HG03571 (cell line): ENCODE data around the gene ACTA1.
"Not testable (repeated sequence)": the region's sequence is repeated elsewhere in the genome, so short reads cannot be mapped to it uniquely, and the experiment has no call there.

Source experiments
- ATAC-seq: cut with Tn5 transposase; IDR thresholded peaks from one replicate; pipeline ENCODE4 v1.9.1; 2021; ENCODE audit not compliant: unreplicated experiment

Gene ACTA1

GRCh38 chr1:229434005-229434640 is at the start of gene ACTA1:
TSS of gene ACTA1 (minus strand) at chr1:229434094. CDS start at chr1:229433115, 979 bp downstream.
- ATAC-seq = no peak

- ATAC-seq = no peak
Observed at GRCh38 chr1:229482511-229482910, 48.6 kb upstream of the ACTA1 start.

- ATAC-seq = no peak
Observed at GRCh38 chr1:229480495-229480894, 46.6 kb upstream of the ACTA1 start.

- ATAC-seq = peak; percentile 79
Observed at GRCh38 chr1:229479660-229480399, 45.9 kb upstream of the ACTA1 start.

GRCh38 chr1:229478852-229479251 is 45.0 kb upstream of the ACTA1 start:
- ATAC-seq = peak; percentile 76

- not testable (repeated sequence) for ATAC-seq
Observed at GRCh38 chr1:229475859-229476258, 42.0 kb upstream of the ACTA1 start.

- ATAC-seq = no peak
Observed at GRCh38 chr1:229474509-229474908, 40.6 kb upstream of the ACTA1 start.

- no peak for ATAC-seq
Observed at GRCh38 chr1:229471175-229471574, 37.3 kb upstream of the ACTA1 start.

- no peak for ATAC-seq
Observed at GRCh38 chr1:229470406-229471043, 36.6 kb upstream of the ACTA1 start.

- no peak for ATAC-seq
Observed at GRCh38 chr1:229466887-229467286, 33.0 kb upstream of the ACTA1 start.

- ATAC-seq = no peak
Observed at GRCh38 chr1:229464672-229465071, 30.8 kb upstream of the ACTA1 start.

- no peak for ATAC-seq
Observed at GRCh38 chr1:229461032-229461668, 27.3 kb upstream of the ACTA1 start.

GRCh38 chr1:229459815-229460214 is 25.9 kb upstream of the ACTA1 start:
- ATAC-seq = no peak

GRCh38 chr1:229457436-229457835 is 23.5 kb upstream of the ACTA1 start:
- ATAC-seq = no peak

- no peak for ATAC-seq
Observed at GRCh38 chr1:229456016-229456415, 22.1 kb upstream of the ACTA1 start.

GRCh38 chr1:229454056-229454455 is 20.2 kb upstream of the ACTA1 start:
- ATAC-seq = no peak

- ATAC-seq = no peak
Observed at GRCh38 chr1:229452956-229453801, 19.3 kb upstream of the ACTA1 start.

GRCh38 chr1:229448845-229449244 is 15.0 kb upstream of the ACTA1 start:
- ATAC-seq = no peak

GRCh38 chr1:229448354-229448753 is 14.5 kb upstream of the ACTA1 start:
- no peak for ATAC-seq

GRCh38 chr1:229447809-229448252 is 13.9 kb upstream of the ACTA1 start:
- no peak for ATAC-seq

- ATAC-seq = no peak
Observed at GRCh38 chr1:229445828-229446227, 11.9 kb upstream of the ACTA1 start.
